ENCODE data around the gene SWAP70. TPM values are rescaled to one million over a fixed set of nuclear protein-coding genes. Genes with fewer than 3 reads are reported as not detected.

The SWAP70 gene
- total and polyA plus RNA-seq, 10 of the 15 experiments (the other 5 are each of a cell fraction or from before 2014, with no cell fraction given) = 20.6 to 62.4 (median 41.7) TPM

DNA sequence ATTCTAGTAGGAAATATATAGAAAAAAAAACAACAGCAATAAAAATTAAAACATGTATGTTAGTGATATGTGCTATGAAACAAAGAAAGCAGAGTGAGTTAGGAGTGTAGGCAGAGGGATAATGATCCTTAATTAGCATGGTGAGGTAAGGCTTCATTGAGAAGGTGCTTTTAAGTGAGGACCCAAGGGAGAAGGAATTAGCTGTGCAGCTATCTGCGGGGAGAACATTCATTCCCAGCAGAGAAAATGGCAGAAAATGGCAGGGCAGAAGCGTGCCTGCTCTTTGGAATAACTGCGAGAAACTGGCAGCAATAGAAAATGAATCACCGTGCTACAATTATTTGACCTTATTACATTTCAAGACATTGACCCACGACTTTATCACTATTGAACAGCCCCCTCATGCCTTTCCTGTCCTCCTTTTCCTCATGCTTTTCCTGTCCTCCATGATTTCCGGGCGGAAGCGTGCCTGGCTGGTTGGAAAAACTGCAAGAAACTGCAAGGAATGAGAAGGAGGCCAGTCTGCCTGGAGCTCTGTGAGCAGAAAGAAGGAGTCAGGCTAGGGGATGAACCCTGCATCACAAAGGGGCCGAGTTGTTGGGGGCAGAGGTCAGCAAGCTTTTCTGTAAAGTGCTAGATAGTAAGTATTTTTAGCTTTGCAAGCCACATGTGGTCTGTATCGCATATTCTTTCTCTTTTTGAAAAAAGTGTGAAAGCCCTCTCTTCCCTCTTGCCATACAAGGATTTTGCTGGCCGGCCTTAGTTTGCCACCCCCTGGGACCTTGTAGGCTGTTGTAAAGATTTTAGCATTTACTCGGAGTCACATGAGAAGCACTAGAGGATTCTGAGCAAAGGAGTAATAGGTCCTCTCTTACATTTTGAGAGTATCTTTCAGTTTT is 37.1 kb upstream of the SWAP70 start (continued):
- no peak for TF ChIP-seq ZBTB40 (IDR thresholded peaks at IDR 0.05; ENCODE audit: borderline replicate concordance)
- no peak for TF ChIP-seq NFYB (IDR thresholded peaks at IDR 0.05; ENCODE audit: insufficient read depth, low read depth, low read length)
- no peak for TF ChIP-seq ZBED1 (IDR thresholded peaks at IDR 0.05; ENCODE audit: borderline replicate concordance)
- TF ChIP-seq HSF1 (IDR thresholded peaks at IDR 0.05; ENCODE audit: low read depth, low read length) = no peak
- TF ChIP-seq SUPT20H (IDR thresholded peaks at IDR 0.05; ENCODE audit: borderline replicate concordance, control insufficient read depth, low read depth, low read length) = no peak
- peak; percentile 64 for TF ChIP-seq MEF2B (IDR thresholded peaks at IDR 0.05; ENCODE audit: partially characterized antibody, poor library complexity, severe bottlenecking)
- TF ChIP-seq ESRRA (IDR thresholded peaks at IDR 0.05; ENCODE audit: low read length) = no peak
- TF ChIP-seq, protein P1, sequence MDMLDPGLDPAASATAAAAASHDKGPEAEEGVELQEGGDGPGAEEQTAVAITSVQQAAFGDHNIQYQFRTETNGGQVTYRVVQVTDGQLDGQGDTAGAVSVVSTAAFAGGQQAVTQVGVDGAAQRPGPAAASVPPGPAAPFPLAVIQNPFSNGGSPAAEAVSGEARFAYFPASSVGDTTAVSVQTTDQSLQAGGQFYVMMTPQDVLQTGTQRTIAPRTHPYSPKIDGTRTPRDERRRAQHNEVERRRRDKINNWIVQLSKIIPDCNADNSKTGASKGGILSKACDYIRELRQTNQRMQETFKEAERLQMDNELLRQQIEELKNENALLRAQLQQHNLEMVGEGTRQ (IDR thresholded peaks at IDR 0.05; ENCODE audit: borderline replicate concordance, low read depth, low read length) = no peak
- TF ChIP-seq BRCA1 (IDR thresholded peaks at IDR 0.05; ENCODE audit: low read depth, low read length) = no peak
- peak; percentile 45; the same call in 1 of the 2 replicates for TF ChIP-seq ZNF384 (IDR thresholded peaks at IDR 0.05; ENCODE audit: borderline replicate concordance, low read depth, low read length)
- no peak for TF ChIP-seq LARP7 (IDR thresholded peaks at IDR 0.05)
- no peak for TF ChIP-seq SRF (IDR thresholded peaks at IDR 0.05; ENCODE audit: low read depth in 2 of 2, low read length in 2 of 2)
- TF ChIP-seq NR2C1 (IDR thresholded peaks at IDR 0.05) = peak; percentile 77; the same call in 1 of the 2 replicates
- TF ChIP-seq, protein P2, sequence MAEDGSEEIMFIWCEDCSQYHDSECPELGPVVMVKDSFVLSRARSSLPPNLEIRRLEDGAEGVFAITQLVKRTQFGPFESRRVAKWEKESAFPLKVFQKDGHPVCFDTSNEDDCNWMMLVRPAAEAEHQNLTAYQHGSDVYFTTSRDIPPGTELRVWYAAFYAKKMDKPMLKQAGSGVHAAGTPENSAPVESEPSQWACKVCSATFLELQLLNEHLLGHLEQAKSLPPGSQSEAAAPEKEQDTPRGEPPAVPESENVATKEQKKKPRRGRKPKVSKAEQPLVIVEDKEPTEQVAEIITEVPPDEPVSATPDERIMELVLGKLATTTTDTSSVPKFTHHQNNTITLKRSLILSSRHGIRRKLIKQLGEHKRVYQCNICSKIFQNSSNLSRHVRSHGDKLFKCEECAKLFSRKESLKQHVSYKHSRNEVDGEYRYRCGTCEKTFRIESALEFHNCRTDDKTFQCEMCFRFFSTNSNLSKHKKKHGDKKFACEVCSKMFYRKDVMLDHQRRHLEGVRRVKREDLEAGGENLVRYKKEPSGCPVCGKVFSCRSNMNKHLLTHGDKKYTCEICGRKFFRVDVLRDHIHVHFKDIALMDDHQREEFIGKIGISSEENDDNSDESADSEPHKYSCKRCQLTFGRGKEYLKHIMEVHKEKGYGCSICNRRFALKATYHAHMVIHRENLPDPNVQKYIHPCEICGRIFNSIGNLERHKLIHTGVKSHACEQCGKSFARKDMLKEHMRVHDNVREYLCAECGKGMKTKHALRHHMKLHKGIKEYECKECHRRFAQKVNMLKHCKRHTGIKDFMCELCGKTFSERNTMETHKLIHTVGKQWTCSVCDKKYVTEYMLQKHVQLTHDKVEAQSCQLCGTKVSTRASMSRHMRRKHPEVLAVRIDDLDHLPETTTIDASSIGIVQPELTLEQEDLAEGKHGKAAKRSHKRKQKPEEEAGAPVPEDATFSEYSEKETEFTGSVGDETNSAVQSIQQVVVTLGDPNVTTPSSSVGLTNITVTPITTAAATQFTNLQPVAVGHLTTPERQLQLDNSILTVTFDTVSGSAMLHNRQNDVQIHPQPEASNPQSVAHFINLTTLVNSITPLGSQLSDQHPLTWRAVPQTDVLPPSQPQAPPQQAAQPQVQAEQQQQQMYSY (CRISPR knock-in tag; IDR thresholded peaks at IDR 0.05) = no peak
- no peak for TF ChIP-seq SMAD5 (IDR thresholded peaks at IDR 0.05; ENCODE audit: low read depth)
- no peak for TF ChIP-seq MLLT1 (IDR thresholded peaks at IDR 0.05)

All from GM12878 (cell line).